OCI-LY1 (cell line): Measurements from ENCODE around the gene GPR107.

ENCODE experiments used
- H2AFZ ChIP-seq: fragments of 200-600 bp; sonication (generic), shearing (Covaris generic); 2 replicates; pipeline ENCODE4 v1.6.0; 2014; ENCODE audit warnings: antibody characterized with exemption, mild to moderate bottlenecking, low read length
- H3F3A ChIP-seq: fragments of 200-600 bp; sonication (generic), shearing (Covaris generic); 2 replicates; pipeline ENCODE4 v1.6.0; 2014; ENCODE audit warnings: mild to moderate bottlenecking, antibody characterized with exemption, low read length, moderate library complexity; ENCODE audit not compliant: insufficient read depth
- H3K27ac ChIP-seq: fragments of 200-600 bp; sonication (generic); 2 replicates; pipeline ENCODE4 v1.5.1; 2014; ENCODE audit warnings: low read length, mixed run types, mild to moderate bottlenecking, low read depth; ENCODE audit not compliant: poor library complexity, severe bottlenecking
- H3K27me3 ChIP-seq: fragments of 200-600 bp; sonication (generic); 2 replicates; pipeline ENCODE4 v1.6.0; 2014; ENCODE audit warnings: antibody characterized with exemption, mild to moderate bottlenecking, low read length, moderate library complexity; ENCODE audit not compliant: insufficient read depth
- H3K36me3 ChIP-seq: fragments of 200-600 bp; sonication (generic); 2 replicates; pipeline ENCODE4 v1.6.1; 2014; ENCODE audit warnings: mild to moderate bottlenecking, antibody characterized with exemption, low read length, moderate library complexity, mixed read lengths; ENCODE audit not compliant: insufficient read depth
- H3K4me1 ChIP-seq: fragments of 200-600 bp; sonication (generic); 2 replicates; pipeline ENCODE4 v1.5.1; 2014; ENCODE audit warnings: mild to moderate bottlenecking, low read length, moderate library complexity; ENCODE audit not compliant: insufficient read depth, severe bottlenecking
- H3K4me2 ChIP-seq: fragments of 200-600 bp; sonication (generic), shearing (Covaris generic); 2 replicates; pipeline ENCODE4 v1.6.1; 2014; ENCODE audit warnings: low read length
- H3K4me3 ChIP-seq: fragments of 200-600 bp; sonication (generic); 2 replicates; pipeline ENCODE4 v1.5.1; 2014; ENCODE audit warnings: low read length, low read depth, mild to moderate bottlenecking, mixed read lengths; ENCODE audit not compliant: poor library complexity, severe bottlenecking
- H3K79me2 ChIP-seq: fragments of 200-600 bp; shearing (Covaris generic); 2 replicates; pipeline ENCODE4 v1.6.1; 2016; ENCODE audit warnings: mixed run types, low read length, mixed read lengths; ENCODE audit not compliant: insufficient read depth
- H3K9ac ChIP-seq: fragments of 200-600 bp; sonication (generic), shearing (Covaris generic); 2 replicates; pipeline ENCODE4 v1.6.1; 2014; ENCODE audit warnings: mild to moderate bottlenecking, low read length, mixed read lengths
- H3K9me2 ChIP-seq: fragments of 200-600 bp; sonication (generic), shearing (Covaris generic); 2 replicates; pipeline ENCODE4 v1.6.1; 2014; ENCODE audit warnings: low read depth, mild to moderate bottlenecking, low read length, mixed read lengths
- H3K9me3 ChIP-seq: fragments of 200-600 bp; shearing (Covaris generic); 2 replicates; pipeline ENCODE4 v1.6.1; 2014; ENCODE audit warnings: low read length, mixed read lengths
- H4K20me1 ChIP-seq: fragments of 200-600 bp; sonication (generic), shearing (Covaris generic); 2 replicates; pipeline ENCODE4 v1.6.0; 2016; ENCODE audit warnings: mild to moderate bottlenecking, low read length; ENCODE audit not compliant: insufficient read depth
- CTCF ChIP-seq: fragments of 200-600 bp; sonication (generic), shearing (Covaris generic); IDR thresholded peaks from 2 replicates; pipeline ENCODE4 v1.5.1; 2017; ENCODE audit warnings: mild to moderate bottlenecking, antibody characterized with exemption, low read length, moderate library complexity, mixed read lengths
- EZH2 ChIP-seq: fragments of 200-600 bp; sonication (generic), shearing (Covaris generic); IDR thresholded peaks from 2 replicates; pipeline ENCODE4 v1.8.0; 2017; ENCODE audit warnings: borderline replicate concordance, mixed run types, mild to moderate bottlenecking, antibody characterized with exemption, low read length, moderate library complexity, mixed read lengths

GPR107 gene

DNA sequence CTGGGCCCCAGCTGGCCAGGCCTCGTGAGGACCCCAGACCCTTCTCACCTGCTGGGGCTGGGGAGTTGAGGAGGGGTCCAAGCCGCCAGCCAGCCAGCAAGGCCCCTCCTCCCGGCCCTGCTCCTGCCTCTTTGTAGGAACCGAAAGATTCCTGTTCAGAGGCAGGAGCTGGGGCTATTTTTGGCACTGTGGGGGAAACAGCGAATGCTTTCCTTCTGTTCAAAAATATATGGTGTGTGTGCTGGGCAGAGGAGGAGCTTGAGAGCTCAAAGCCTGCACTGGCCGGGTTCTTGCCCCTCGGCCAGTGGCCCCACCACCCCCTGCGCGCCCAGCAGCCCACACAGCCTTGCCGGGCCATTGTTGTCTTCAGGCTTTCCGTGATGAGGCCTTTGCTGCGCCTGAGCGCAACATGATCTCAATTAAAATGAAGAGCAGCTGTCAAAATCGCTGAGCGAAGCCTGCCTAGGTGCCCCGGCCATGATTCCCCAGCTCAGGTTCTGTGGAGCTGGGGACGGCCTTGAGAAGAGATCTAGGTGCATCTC, 131.9 kb downstream of the GPR107 start:
- TF ChIP-seq EZH2 (no peak), CTCF (no peak)
- Histone ChIP-seq H3K4me2 (no peak overlapping the region), H3K4me3 (no peak overlapping the region), H3K9me3 (no peaks in the 10 kb centered on the region), H3K27me3 (no peaks in the 10 kb centered on the region; the same call in 1 of the 2 replicates), H2AFZ (no peak overlapping the region), H3K79me2 (no peaks in the 10 kb centered on the region), H3K4me1 (no peaks in the 10 kb centered on the region), H3K36me3 (no peaks in the 10 kb centered on the region), H3F3A (no peaks in the 10 kb centered on the region), H3K27ac (no peak overlapping the region), H3K9ac (no peak overlapping the region), H3K9me2 (no peaks in the 10 kb centered on the region), H4K20me1 (no peaks in the 10 kb centered on the region)

GRCh38 chr9:130186051-130186450, 132.3 kb downstream of the GPR107 start:
- TF ChIP-seq EZH2 (no peak), CTCF (no peak)
- no peak overlapping the region for H3K4me3 ChIP-seq
- no peak overlapping the region for H3K4me2 ChIP-seq
- H3K27me3 ChIP-seq: no peaks in the 10 kb centered on the region
- no peak overlapping the region for H2AFZ ChIP-seq
- no peaks in the 10 kb centered on the region for H4K20me1 ChIP-seq
- H3K36me3 ChIP-seq: no peaks in the 10 kb centered on the region
- no peaks in the 10 kb centered on the region for H3K9me2 ChIP-seq
- no peak overlapping the region for H3K27ac ChIP-seq
- no peak overlapping the region for H3K9ac ChIP-seq
- H3F3A ChIP-seq: no peaks in the 10 kb centered on the region
- no peaks in the 10 kb centered on the region for H3K9me3 ChIP-seq
- H3K4me1 ChIP-seq: no peaks in the 10 kb centered on the region
- H3K79me2 ChIP-seq: no peaks in the 10 kb centered on the region

- TF ChIP-seq CTCF (no peak), EZH2 (no peak)
- Histone ChIP-seq H3K27ac (no peak overlapping the region), H3K4me1 (no peaks in the 10 kb centered on the region)
Observed at GRCh38 chr9:130186839-130187522, 133.3 kb downstream of the GPR107 start.

More at GRCh38 chr9:130186839-130187522, 133.3 kb downstream of the GPR107 start:
- H3K27me3 ChIP-seq: no peaks in the 10 kb centered on the region
- no peak overlapping the region for H3K4me2 ChIP-seq
- H2AFZ ChIP-seq: no peak overlapping the region
- no peaks in the 10 kb centered on the region for H4K20me1 ChIP-seq
- H3K36me3 ChIP-seq: no peaks in the 10 kb centered on the region
- no peaks in the 10 kb centered on the region for H3K79me2 ChIP-seq
- no peak overlapping the region for H3K4me3 ChIP-seq
- no peaks in the 10 kb centered on the region for H3F3A ChIP-seq
- no peaks in the 10 kb centered on the region for H3K9me2 ChIP-seq
- no peak overlapping the region for H3K9ac ChIP-seq
- H3K9me3 ChIP-seq: no peaks in the 10 kb centered on the region
